Stimulated activated CD4-positive, alpha-beta T cell treated with anti-CD3 and anti-CD28 coated beads, Interleukin-4, amount 100 ng/mL, for 24 hours (primary cell): ENCODE measurements around the gene MBP.

ENCODE experiments used
- DNase-seq: peaks from one replicate; pipeline ENCODE4 v3.0.0-alpha.2; 2020

Gene MBP

DNA sequence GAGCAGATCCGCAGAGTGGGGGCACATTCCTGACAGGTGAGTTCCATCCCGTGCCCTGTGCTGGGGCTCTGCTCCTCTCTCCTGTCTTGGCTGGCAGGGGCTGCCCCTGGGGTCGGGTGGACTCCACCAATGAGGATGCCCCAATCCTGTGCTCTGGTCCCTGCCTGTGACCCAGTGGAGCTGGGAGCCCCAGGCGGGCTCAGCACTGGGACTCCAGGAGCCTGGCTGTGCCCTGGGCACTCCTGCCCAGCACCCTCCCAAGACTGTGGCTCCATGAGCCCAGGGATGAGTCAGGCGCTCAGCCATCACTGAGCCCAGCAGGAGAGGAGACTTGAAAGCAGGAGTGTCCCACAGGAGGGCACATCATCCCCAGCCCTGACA lies 53.9 kb downstream of the MBP start:
- DNase-seq, result no peak

DNA sequence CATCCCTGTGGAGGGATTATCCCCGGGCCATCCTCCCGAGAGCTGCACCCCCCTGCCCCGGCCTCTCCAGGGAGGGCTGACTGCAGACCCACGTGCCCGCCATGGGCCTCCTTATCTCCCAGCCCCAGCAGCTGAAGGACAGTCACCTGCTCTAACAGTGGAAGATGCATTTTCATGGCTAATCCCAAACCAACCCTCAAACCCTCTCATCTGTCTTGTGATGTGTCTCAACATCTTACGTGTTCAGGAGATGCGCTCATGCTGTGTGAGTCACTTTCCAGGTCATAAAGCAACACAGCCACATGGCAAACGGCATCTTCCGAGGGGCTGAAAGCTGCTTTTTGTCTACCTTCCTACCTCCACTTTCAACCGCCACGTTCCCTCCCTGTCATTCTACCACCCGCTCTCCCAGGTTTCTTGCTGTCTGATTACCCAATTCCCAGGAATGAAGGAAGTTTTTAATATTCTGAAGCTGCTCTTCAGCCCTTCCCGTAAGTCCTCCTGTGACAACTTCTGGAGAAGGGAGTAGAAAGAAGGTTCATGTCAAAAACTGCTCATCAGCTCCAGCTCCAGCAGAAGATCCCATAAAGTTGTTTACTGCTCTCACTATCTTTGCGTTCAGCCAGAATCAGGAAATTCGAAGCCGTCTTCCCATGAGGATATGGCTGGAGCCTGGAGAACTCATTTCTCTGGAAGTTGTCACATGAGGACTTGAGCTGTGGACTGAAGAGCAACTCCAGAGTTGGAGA lies 54.5 kb downstream of the MBP start:
- no peak for DNase-seq

- no peak for DNase-seq
Measured at GRCh38 chr18:77077401-77077800, 55.2 kb downstream of the MBP start.

DNA sequence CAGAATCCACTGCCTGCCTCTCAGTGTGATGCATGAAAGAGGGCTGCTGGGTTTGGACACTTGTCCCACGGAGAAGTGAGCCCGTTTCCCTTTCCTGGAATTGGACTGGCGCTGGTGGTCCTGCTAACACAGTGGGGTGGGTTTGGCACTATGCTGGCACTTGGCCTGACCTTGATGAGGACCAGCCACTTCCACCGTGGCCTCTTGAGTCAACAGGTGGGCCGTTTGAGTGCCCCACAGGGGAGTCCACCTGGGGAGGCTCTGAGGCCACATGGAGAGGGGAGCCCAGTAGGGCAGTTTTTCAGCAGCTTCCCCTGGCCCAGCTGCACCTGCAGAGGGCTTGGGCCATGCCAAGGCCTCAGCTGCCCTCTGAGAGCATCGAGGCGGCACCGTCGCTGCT lies 56.5 kb downstream of the MBP start:
- no peak for DNase-seq

DNA sequence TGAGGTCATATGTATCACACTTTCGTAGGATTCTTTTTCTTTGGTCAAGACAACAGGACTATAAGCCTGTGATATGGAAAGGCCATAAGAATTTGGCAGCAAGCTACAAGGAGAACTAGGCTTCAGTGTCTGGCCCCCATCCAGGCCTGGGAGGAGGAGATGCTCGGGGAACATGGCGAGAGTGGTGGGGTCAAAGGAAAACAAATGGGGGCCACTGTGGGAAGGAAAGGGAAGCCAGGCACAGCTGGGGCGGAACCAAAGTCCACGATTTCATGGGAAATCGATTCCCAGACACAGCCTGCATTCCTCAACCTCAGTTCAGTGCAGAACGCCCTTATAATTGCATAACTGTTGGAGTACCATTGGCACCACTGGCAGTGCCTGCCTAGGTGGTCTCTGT lies 58.2 kb downstream of the MBP start:
- DNase-seq, result no peak

DNA sequence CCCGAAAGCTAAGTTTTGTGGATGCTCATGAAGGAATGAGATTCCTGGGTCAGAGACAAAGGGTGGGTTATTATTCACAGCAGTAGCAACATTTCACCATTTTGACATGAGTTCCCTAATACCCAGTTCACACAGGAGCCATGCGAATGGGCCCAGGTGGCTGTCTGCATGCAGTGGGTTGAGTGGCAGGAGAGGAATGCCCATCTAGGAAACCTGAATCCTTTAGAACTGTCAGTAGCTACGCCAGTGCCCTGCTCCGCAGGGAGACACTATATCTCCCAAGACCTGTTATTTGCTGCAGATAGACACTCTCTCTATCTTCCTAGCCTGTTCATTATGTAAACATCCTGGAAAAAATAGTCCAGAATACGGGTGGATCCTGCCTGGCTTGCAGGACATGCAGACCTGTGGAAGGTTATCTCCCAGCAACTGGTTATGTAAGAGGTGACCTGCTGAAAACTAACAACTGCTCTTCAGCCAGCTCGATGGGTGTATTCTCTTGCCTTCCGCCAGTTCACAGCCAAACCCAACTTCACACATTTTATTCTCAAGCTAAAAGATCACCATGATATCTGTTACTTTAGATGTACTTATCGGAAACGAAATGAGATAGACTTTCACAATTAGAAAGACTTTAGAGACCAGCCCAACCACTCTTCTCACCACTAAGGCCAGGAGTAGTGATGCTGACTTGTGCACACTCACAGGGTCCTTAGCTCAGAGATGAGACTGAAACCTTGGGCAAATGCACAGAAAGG lies 59.1 kb downstream of the MBP start:
- DNase-seq, result peak; percentile 41

DNA sequence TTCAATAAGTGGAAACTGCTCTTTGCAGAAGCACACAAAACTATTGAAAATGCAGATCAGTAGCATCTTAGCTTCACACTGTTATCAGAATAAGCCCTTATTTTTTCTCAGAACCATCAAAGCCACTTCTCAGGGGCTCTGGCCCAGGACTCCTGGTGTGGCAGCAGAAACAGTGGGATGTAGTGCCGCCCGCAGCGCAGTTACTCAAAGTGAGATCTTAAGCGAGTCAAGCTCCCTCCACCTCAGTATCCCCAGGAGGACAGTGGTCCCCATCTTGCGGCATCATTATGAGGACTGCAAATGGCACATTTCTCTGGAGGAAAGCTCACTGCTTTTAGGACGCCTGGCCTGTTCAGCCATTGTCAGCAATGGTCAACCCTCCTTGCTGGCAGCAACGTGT lies 60.0 kb downstream of the MBP start:
- no peak for DNase-seq

DNA sequence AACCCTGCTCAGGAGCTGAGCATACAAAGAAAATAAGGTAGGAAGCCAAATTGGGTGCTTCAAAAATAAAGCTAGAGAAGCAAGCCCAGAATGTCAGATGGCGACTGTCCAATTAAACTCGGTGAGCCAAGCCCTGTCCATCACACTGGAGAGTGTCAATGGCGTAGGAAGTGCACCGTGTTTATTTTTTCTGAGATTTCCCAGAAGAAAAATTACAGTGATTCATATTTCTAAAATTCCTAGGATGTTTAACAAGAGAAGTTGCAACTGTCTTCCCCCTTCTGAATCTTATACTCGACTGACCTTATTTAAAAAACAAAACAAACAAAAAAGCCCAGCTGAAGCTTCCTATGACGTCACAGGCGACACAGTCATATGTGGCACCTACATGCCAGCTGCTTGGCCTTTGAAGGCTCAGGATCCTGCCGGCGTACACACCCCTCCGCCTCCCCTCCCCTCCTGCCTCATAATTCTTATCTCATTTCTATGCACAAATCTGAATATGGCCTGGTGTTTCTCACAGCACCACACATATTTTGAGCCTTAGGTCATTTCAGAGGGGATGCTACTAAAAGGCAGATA lies 60.8 kb downstream of the MBP start:
- DNase-seq, result peak; percentile 68

DNA sequence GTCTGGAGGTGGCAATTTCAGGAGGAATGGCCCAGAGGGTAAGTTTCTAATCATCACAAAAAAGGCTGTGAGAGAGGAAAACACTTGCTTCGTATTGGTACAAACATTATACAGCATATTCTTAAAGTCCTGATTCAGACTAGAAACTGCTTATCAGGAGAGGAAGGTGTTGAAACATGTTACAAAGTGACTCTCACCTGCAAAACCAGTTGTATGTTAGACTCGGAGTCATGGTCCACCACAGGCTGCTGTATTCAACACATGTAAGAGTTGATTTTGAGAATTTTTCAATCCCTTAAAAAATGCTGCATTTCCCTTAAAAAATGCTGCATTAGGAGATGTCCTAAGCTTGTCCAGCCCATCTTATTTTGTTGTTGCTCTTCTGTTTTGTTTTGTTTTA lies 61.5 kb downstream of the MBP start:
- DNase-seq, result no peak

DNA sequence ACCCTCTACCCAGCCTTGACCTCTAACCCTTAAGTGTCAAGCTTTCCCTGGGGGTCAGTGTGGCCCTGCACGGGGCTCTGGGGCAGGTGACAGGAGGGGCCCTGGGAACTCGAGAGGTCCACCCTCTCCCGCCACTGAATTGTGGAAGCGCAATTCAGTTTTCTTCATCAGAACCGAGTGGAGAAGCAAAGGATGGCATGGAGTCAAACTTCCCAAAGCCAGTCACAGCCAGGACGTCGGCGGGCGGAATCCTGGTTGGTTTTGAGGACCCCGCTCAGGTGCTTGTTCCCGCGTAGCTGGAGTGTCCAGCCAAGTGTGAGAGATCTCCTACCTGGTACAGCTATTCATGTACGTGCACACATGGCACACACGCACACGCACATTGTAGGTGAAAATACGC lies 62.0 kb downstream of the MBP start:
- no peak for DNase-seq

DNA sequence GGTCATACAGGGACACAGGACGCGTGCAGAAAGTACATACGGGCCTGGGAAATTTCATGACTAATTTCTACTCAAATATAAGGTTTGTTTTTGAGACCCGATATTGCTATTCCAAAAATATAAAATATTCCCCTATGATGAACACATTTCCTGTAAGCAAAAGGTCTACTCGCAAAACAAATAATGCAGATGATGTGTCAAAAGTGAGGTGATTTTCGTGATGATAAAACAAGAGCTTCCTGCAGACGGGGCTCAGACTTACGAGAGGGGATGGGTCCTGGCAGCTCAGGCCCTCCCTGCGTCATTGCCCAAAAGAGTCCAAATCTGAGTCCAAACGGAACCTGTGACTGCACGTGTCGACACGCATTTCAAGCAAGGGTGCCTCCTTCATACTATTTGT lies 62.7 kb downstream of the MBP start:
- peak; percentile 48 for DNase-seq

- DNase-seq, result no peak
Measured at GRCh38 chr18:77069482-77069881, 63.1 kb downstream of the MBP start.

- DNase-seq, result peak; percentile 41
Measured at GRCh38 chr18:77068321-77069312, 64.0 kb downstream of the MBP start.

GRCh38 chr18:77067291-77068061 lies 65.1 kb downstream of the MBP start:
- DNase-seq, result peak; percentile 70

DNA sequence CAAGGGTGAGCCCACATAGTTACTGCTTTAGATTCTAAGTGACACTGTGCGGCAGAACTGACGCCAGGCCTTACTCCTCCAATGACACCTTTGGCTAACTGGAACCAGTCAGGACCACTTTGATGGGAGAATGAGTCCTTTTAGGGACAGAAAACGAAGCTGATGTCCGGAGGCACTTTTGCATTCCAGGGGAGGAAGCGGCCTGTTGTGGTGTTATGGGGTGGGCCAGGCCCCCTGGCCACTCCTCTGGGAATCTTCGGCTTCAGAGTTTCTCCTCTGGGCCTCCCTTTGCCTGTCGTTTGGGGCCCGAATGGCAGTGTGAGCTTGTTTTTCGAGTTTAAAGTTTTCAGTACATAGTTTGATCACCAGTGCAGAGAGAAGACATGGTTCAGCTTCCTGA lies 65.9 kb downstream of the MBP start:
- no peak for DNase-seq

GRCh38 chr18:77066101-77066500 lies 66.5 kb downstream of the MBP start:
- no peak for DNase-seq

GRCh38 chr18:77065221-77065981 lies 67.2 kb downstream of the MBP start:
- DNase-seq, result peak; percentile 60

DNA sequence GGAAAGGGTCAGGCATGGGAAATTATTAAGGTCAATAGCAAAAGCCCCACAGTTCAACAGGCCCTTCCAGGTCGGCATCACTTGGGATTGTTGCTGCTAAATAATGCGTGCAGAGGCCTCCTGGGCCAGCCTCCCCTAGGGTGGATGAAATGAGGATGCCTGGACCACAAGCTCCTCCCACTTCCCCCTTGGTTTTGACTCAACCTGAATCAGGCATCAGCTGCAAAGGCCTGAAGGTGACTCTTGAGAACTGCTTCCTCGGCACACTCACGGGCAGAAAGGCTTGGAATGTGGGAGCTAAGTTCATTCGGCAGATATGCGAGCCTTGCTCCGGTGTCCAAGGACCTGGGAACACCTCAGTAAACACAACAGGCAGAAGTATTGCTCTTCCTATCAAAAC lies 69.3 kb downstream of the MBP start:
- DNase-seq, result peak; percentile 85

GRCh38 chr18:77062518-77063003 lies 70.0 kb downstream of the MBP start:
- peak; percentile 68 for DNase-seq

DNA sequence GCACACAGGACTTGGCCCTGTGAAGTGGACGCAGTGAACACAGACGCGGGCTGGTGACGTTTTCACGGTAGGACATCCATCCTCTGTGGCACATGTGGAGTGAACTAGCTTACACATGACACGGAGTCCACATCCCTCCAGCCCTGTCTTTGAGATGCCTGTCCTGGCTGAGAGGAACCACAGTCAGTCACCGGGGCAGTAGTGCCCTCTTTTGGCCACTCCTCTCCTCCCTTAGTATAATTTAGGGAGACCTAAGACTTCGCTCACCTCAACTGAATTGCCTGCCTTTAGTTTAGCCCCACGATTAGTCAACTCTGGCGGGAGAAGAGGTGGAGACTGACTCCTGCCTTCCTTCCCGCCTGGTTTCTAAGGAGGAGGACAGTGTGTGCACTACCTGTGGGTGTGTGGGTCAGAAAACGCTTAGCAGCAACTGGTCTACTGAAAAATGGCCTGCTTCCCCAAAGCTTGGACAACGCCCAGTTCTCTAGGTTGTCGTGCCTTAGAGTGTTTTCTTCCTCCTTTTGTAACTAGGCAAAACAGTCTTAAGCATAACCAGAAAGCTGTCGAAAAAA lies 70.6 kb downstream of the MBP start:
- no peak for DNase-seq
